SKM-1 (cell line): ENCODE measurements around the gene PRMT6.
"Not testable (repeated sequence)": the region's sequence is repeated elsewhere in the genome, so short reads cannot be mapped to it uniquely, and the experiment has no call there.

Experiments used
- DNase-seq: peaks from one replicate; lab custom pipeline; 2025; ENCODE audit not compliant: unreplicated experiment; lab: John Stamatoyannopoulos, UW

PRMT6 gene

GRCh38 chr1:107093395-107093794 is 36.9 kb downstream of the PRMT6 start:
- DNase-seq = not testable (repeated sequence)

DNA sequence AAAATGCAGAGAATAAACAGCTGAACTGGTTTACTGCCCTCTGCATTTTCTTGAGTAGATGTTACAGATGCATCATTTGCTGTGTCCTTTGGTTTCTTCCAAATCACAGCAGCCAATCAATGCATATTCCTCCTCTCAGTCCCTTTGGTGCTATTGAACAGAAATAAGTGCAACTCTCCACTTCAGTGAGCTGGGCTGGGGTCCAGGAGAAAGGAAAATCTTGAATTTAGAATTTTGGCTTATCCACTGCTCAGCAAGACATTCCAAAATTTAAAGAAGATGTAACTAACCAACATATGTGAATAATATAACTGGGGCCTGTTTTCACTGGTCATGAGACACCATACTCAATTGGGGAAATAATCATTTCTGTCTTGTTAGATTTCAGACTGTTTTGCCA is 39.2 kb downstream of the PRMT6 start:
- no peak for DNase-seq

- DNase-seq = no peak
Observed at GRCh38 chr1:107096690-107097089, 40.2 kb downstream of the PRMT6 start.

DNA sequence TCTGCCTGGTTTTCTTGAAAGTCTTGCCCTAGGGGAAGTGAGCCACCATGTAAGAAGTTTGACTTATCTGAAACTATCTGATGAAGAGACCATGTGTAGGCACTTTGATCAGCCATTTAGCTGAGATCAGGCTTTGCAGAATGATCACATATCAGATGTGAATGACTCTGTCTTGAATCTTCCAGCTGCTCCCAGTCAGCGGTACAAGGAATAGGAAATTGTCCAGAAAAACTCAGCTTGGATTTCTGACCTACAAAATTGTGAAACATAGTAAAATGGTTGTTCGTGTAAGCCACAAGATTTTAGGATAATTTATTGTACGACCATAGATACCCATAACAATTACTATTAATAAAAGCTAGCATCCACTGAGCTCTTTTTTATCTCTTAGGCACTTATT is 42.5 kb downstream of the PRMT6 start:
- no peak for DNase-seq

DNA sequence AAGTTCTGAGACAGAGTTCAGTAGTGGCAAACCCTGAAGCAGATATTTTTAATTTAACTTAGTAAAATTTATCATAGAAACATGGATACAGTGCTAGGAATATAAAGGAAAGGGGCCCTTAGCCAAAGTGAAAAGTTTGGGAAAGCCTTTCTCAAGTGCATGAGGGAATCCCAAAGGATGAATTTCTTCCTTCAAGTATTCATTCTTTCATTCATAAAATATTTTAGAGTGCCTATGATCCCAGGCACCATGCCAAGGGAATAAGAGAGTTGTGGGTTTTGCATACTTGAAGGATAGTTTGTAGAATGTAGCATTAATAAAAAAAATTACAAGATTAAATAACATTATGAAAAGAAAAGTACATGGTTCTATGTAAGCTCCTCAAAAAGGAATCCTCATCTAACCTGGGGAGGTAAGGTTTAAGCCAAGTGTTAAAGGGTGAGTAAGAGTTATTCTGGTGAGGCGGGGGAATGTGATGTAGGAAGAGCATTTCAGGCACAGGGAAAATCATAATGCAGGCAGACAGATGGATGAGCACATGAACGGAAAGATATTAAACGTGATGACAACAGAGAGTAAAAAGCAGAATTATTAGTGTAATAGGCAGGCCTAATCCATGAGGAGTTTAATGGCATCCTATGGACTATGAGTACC is 44.0 kb downstream of the PRMT6 start:
- no peak for DNase-seq

GRCh38 chr1:107105914-107106313 is 49.4 kb downstream of the PRMT6 start:
- no peak for DNase-seq
